ENCODE measurements around the gene RANBP17.

DNA sequence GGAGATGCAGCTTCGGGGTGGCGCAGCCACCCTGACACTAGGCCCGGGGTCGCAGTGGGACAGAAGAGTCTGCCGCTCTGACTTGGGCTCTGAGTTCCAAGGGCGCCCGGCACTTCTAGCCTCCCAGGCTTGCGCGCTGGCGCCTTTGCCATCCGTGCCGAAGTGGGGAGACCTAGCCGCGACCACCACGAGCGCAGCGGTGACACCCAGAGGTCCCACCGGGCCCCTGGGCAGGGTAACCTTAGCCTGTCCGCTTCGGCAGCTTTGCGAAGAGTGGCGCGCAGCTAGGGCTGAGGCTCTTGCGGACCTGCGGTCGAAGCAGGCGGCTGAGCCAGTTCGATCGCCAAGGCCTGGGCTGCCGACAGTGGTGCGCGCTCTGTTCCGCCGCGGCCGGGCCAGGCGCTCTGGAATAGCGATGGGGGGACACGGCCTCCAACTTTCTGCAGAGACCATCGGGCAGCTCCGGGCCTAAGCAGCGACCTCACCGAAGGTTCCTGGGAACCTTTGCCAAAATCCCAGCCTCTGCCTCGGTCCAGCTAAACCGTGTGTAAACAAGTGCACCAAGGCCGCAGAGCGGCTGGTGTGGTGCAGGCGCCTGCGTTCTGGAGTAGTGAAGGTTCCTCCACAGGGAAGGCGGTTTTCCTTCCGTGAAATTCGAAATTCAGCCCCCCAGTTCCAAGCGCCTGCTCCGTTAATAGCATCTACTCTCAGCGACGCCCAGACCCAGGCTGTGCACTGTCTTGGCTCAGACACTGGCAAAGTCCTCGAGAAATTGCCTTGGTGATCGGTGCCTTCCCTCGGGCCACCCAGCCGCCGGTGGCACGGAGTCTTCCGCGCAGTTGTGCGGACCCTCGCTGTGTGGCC is 454.7 kb downstream of the RANBP17 start:
- TF ChIP-seq, protein P1, sequence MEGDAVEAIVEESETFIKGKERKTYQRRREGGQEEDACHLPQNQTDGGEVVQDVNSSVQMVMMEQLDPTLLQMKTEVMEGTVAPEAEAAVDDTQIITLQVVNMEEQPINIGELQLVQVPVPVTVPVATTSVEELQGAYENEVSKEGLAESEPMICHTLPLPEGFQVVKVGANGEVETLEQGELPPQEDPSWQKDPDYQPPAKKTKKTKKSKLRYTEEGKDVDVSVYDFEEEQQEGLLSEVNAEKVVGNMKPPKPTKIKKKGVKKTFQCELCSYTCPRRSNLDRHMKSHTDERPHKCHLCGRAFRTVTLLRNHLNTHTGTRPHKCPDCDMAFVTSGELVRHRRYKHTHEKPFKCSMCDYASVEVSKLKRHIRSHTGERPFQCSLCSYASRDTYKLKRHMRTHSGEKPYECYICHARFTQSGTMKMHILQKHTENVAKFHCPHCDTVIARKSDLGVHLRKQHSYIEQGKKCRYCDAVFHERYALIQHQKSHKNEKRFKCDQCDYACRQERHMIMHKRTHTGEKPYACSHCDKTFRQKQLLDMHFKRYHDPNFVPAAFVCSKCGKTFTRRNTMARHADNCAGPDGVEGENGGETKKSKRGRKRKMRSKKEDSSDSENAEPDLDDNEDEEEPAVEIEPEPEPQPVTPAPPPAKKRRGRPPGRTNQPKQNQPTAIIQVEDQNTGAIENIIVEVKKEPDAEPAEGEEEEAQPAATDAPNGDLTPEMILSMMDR (conservative IDR thresholded peaks at IDR 0.05; ENCODE audit: low read depth, low read length), result no peak
- TF ChIP-seq EZH2phosphoT487 (IDR thresholded peaks at IDR 0.05; ENCODE audit: borderline replicate concordance, low read length) (no peak), EZH2 (IDR thresholded peaks at IDR 0.05; ENCODE audit: low read length, unreplicated experiment) (no peak)
